Measurements from ENCODE around the gene PHC1. TPM values are rescaled to one million over a fixed set of nuclear protein-coding genes. Genes with fewer than 3 reads are reported as not detected.
"Not testable (repeated sequence)": the region's sequence is repeated elsewhere in the genome, so short reads cannot be mapped to it uniquely, and the experiment has no call there.

The PHC1 gene
- total RNA-seq, 1 donor from 2014 or later: 29.7 TPM

DNA sequence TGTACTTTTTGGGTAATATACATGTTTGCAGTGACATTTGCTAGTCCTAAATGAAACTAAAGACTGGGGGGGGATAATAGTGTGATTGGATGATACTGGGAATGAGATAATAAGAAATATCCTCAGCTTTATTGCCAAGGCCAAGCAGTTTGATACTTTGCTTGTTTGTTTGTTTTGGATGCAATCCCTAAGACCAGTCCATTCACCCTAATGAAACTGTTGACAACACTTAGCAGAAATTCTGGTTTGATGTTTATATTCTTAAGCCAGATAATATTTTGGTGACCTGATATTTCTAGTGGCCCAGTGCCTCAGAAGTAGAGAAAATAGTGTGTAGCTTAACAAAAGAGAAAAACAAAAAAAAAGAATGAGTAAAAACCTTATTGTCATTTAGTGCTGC, 1.8 kb downstream of the PHC1 start:
- ATAC-seq (no peak), DNase-seq (no peak)
- no peak for TF ChIP-seq CTCF (IDR thresholded peaks at IDR 0.05)
- intact Hi-C loops (cut with DNase I): no loop called here
- Histone ChIP-seq H3K4me1 (peaks cover 16% of the 10 kb centered on the region), H3K27me3 (no peaks in the 10 kb centered on the region), H3K9me3 (no peaks in the 10 kb centered on the region), H3K36me3 (peaks cover 7% of the 10 kb centered on the region), H3K27ac (no peak overlapping the region), H3K4me3 (no peak overlapping the region)

- no peak overlapping the region for H3K27ac ChIP-seq
- ATAC-seq (no peak), DNase-seq (no peak)
- H3K4me1 ChIP-seq: peaks cover 16% of the 10 kb centered on the region
- intact Hi-C loops (cut with DNase I): no loop called here
- no peak overlapping the region for H3K4me3 ChIP-seq
- H3K9me3 ChIP-seq: no peaks in the 10 kb centered on the region
- H3K36me3 ChIP-seq: peaks cover 16% of the 10 kb centered on the region
- no peak for TF ChIP-seq CTCF (IDR thresholded peaks at IDR 0.05)
- H3K27me3 ChIP-seq: no peaks in the 10 kb centered on the region
Measured at GRCh38 chr12:8917031-8917430, 2.7 kb downstream of the PHC1 start.

GRCh38 chr12:8917751-8918150, 3.4 kb downstream of the PHC1 start:
- H3K27ac ChIP-seq: no peak overlapping the region
- ATAC-seq (no peak), DNase-seq (no peak)
- no peak for TF ChIP-seq CTCF (IDR thresholded peaks at IDR 0.05)
- H3K4me1 ChIP-seq: peaks cover 16% of the 10 kb centered on the region
- intact Hi-C loops (cut with DNase I): no loop called here
- no peaks in the 10 kb centered on the region for H3K27me3 ChIP-seq
- H3K4me3 ChIP-seq: no peak overlapping the region
- no peaks in the 10 kb centered on the region for H3K9me3 ChIP-seq
- peaks cover 23% of the 10 kb centered on the region for H3K36me3 ChIP-seq

DNA sequence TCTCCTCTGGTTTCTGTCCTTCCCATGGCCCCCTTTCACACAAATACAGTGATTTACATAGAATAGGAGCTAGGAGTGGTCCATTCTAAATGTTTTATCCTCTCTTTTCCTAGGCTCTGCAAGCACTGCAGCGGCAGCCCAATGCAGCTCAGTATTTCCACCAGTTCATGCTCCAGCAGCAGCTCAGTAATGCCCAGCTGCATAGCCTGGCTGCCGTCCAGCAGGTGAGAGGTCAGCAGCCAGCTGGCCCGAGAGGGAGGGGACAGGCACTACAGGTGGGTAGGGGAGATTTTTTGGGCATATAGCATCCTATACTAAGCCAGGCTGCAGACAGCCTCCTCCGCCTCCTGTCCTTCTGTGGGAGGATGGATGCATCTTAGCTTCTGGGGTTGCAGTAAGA, 5.3 kb downstream of the PHC1 start:
- H3K27me3 ChIP-seq; H3K4me3 ChIP-seq; intact Hi-C loops (cut with DNase I); DNase-seq; ATAC-seq; H3K27ac ChIP-seq; H3K9me3 ChIP-seq; H3K4me1 ChIP-seq: not testable (repeated sequence)
- peaks cover 25% of the 10 kb centered on the region for H3K36me3 ChIP-seq

- ATAC-seq: no peak
- intact Hi-C loops (cut with DNase I): no loop called here
- no peak for DNase-seq
- Histone ChIP-seq H3K4me1 (no peaks in the 10 kb centered on the region), H3K27me3 (no peaks in the 10 kb centered on the region), H3K4me3 (no peak overlapping the region), H3K36me3 (peaks cover 25% of the 10 kb centered on the region), H3K9me3 (no peaks in the 10 kb centered on the region), H3K27ac (no peak overlapping the region)
- no peak for TF ChIP-seq CTCF (IDR thresholded peaks at IDR 0.05)
Measured at GRCh38 chr12:8922544-8922943, 8.2 kb downstream of the PHC1 start.

- DNase-seq; H3K4me1 ChIP-seq; H3K9me3 ChIP-seq; H3K4me3 ChIP-seq; H3K27ac ChIP-seq; intact Hi-C loops (cut with DNase I); H3K27me3 ChIP-seq: not testable (repeated sequence)
- ATAC-seq: peak; percentile 37
- peaks cover 44% of the 10 kb centered on the region for H3K36me3 ChIP-seq
Measured at GRCh38 chr12:8930655-8931323, 16.5 kb downstream of the PHC1 start.

DNA sequence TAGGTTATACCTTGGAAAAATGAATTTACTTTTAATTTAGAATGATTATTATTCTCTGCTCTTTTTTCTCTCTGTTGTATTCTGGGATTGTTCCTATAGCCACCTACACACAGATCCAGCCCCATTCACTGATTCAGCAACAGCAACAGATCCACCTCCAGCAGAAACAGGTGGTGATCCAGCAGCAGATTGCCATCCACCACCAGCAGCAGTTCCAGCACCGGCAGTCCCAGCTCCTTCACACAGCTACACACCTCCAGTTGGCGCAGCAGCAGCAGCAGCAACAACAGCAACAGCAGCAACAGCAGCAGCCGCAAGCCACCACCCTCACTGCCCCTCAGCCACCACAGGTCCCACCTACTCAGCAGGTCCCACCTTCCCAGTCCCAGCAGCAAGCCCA, 18.2 kb downstream of the PHC1 start:
- peaks cover 52% of the 10 kb centered on the region for H3K36me3 ChIP-seq

GRCh38 chr12:8934080-8934479, 19.8 kb downstream of the PHC1 start:
- intact Hi-C loops (cut with DNase I); H3K27ac ChIP-seq; H3K27me3 ChIP-seq; H3K4me1 ChIP-seq; DNase-seq; H3K9me3 ChIP-seq; H3K4me3 ChIP-seq; ATAC-seq: not testable (repeated sequence)
- H3K36me3 ChIP-seq: peaks cover 57% of the 10 kb centered on the region

More for the DNA sequence above, 18.2 kb downstream of the PHC1 start:
- ATAC-seq; intact Hi-C loops (cut with DNase I); H3K4me3 ChIP-seq; H3K27ac ChIP-seq; DNase-seq; H3K9me3 ChIP-seq; H3K27me3 ChIP-seq; H3K4me1 ChIP-seq: not testable (repeated sequence)
